ENCODE measurements around the gene IP6K2.

The IP6K2 gene

GRCh38 chr3:48662753-48663488 is 54.1 kb downstream of the IP6K2 start, which contains the start of gene CELSR3:
TSS of gene CELSR3 (minus strand) at chr3:48662886. CDS start at chr3:48662634, 252 bp downstream.
- DNase-seq, result peak; percentile 85

DNA sequence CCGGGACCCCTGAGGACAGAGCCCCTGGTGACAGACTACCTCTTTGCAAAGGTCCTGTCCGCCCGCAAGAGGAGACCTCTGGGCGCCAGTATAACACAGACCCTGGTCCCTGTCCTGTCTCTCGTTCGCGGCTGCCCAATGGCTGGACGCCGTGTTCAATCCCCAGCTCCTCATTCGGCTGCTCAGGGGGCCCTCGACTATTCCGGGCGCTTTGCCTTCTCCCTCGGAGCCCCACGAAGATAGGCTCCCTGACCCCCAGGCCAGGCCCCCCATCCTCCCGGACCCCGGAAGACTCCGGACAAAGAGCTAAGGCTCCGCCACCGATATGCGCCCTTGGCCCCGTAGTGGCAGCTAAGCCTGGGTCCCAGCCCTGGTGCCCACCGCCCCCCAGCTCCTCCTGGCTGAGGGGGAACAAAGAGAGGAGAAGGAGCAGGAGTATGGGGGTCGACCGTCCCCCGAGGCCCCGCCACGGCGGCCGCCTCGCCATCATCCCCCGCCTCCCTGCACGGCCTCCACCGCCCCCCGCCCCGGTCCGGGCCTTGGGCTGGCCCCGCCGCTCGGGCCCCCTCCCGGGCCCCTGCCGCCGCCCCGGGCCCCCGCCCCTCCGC is 54.8 kb downstream of the IP6K2 start:
- DNase-seq, result no peak

GRCh38 chr3:48661501-48662144 is 55.4 kb downstream of the IP6K2 start:
- peak; percentile 45 for DNase-seq

DNA sequence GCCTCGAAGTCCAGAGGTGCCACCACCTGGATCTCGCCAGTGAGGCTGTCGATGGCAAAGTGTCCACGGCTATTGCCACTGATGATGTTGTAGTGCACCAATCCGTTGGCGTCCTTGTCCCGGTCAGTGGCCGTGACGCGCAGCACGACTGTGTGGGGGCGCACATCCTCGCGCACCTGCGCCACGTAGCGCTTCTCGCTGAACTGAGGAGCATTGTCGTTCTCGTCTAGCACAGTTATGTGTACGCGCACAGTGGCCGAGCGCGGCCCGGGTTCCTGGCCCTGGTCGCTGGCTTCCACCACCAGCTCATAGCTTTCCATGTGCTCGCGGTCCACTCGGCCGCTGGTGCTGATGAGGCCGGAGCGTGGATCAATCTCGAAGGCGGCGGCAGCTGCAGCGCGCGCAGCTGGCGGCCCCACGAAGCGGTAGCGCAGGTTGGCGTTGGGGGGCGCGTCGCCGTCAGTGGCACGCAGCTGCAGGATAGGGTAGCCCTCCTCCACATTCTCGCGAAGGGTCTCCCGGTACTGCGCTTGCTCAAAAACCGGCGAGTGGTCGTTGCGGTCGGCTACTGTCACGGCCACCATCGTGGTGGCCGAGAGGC is 56.1 kb downstream of the IP6K2 start:
- no peak for DNase-seq

DNA sequence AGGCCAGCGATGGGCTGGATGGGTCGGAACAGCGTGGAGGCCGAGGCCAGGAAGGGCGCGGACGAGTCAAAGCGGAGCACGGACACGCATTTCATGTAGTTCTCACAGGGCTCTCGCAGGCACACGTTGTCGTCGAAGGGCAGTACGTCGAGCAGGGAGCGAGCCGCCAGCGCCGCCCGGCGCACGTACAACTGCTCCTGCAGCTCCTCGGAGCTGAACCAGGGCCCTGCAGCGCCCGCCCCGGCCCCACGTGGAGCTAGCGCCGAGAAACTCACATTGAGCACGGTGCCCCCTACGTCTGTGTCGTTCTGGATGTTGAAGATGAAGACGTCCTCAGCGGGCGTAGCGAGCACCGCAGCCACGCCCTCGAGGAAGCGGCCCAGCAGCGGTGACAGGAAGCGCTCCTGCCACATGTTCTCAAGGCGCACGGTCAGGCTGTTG is 60.2 kb downstream of the IP6K2 start:
- no peak for DNase-seq

DNA sequence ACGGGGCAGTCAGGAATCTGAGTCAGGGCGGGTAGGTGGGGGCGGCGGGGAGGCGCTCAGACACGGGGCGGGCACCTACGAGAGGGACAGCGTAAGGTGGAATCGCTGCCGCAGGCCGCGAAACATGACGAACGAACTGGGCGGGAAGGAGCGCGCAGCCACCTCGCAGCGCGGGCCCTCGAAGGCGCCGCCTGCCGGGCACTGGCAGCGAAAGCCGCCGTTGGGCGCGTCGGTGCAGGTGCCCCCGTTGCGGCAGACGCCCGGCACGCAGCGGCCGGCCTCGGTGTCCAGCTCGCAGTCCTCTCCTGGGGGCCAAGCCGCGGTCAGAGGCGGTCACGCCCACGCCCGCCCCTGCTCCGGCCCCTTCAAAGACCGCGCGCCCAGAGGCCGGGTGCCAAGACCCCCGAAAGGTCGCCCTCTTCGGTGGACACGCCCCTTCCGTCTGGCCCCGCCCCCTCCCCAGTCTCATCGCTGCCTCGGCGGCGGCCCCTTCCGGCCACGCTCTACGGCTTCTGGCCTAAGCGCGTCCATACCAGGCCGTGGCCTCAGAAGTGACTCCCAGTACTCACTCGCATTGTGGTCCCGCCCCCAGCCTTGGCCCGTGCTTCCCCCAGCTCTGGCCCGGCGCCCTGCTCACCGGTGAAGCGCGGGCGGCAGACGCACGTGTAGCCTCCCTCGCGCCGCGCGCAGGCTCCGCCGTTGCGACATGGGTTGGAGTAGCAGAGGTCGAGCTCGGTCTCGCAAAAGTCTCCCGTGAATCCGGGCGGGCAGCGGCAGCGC is 60.8 kb downstream of the IP6K2 start:
- peak; percentile 52 for DNase-seq

DNA sequence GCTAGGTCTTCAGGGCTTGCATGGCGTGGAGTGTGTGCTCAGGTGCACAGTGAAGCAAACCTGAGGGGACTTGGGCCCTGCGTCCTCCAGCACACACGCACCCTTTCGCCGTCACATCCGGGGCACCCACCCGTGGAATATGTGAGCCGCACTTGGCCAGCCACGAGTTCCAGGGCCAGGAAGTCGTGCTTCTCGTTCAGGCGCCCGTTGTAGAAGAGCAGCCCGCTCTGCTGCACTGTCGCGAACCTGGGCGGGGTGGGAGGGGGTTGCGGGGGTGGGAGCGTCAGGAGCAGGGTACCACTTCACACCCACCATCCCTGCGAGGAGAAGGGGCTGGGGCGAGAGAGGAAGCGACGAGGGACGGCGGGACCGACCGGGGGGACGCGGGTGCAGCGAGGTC is 61.4 kb downstream of the IP6K2 start:
- no peak for DNase-seq

- DNase-seq, result no peak
Measured at GRCh38 chr3:48655063-48655462, 62.0 kb downstream of the IP6K2 start.

DNA sequence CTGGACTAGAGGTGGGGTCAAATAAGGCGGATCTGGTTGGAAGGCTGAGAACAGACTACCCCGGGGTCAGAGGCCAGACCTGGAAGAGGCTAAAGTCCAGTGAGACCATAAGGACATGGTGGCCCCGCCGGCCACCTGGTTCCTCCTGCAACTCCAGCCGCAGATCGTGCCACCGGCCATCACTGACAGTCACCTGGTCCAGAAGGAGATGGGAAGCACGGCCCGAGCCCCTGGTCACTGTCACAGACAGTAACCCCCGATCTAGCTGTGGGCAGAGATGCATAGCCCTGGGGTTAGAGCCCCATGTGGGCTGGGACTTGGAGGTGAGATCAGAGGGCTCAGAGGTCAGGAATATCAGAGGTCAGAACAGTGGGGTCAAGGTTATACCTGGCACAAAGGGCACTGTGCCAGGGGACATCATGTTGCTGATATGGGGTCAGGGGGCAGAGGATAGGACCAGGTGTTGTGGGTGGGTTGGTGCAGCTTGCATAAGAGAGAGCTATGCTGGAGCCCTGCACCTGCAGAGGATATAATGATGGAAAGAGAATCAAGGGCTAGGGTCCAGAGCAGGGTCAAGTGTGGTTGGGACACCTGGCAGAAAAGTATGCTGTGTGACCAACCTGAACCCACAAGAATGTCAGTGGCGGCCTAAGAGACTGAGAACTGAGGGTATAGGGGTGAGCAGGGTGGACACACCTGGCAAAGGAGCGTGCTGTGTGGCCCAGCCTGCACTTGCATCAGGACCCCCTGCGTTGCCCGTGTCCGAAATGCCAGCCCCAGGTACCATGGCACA is 63.9 kb downstream of the IP6K2 start:
- no peak for DNase-seq

DNA sequence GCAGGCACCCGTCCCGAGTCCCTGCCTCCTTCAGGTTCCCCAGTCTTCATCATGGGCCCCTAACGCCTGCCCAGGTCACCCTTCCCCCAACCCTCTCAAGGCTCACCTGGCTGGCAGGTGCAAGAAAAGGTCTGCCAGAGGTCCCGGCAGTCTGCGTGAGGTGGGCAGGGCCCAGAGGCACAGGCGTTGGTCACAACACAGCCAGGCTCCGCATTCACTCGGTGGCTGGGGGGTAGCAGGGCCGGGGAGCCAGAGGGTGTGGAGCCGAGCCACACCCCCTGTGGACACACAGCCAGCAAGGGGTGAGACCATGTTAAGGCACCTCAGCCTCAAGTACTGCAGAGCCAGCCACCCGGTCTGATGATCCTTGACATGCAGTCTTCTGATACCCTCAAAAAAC is 65.2 kb downstream of the IP6K2 start:
- DNase-seq, result no peak

DNA sequence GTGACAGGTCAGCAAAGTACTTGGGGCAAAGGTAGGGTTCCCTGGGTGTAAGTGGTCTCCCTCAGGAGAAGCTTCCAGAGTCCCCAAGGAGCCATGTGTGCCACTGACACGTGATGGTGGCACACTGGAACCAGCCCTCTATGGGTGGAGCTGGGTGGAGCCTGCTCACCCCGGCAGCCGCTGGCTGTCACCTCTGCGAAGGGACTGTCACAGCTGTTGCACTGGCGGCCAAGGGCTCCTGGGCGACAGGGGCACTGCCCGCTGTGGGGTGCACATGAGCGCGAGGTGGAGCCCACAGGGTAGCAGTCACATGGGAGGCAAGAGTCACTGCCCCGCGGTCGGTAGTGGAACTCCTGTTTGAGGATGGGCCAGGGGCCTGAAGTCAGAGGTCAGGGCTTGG is 66.3 kb downstream of the IP6K2 start:
- DNase-seq, result no peak

GRCh38 chr3:48648188-48648850 is 68.7 kb downstream of the IP6K2 start:
- no peak for DNase-seq

DNA sequence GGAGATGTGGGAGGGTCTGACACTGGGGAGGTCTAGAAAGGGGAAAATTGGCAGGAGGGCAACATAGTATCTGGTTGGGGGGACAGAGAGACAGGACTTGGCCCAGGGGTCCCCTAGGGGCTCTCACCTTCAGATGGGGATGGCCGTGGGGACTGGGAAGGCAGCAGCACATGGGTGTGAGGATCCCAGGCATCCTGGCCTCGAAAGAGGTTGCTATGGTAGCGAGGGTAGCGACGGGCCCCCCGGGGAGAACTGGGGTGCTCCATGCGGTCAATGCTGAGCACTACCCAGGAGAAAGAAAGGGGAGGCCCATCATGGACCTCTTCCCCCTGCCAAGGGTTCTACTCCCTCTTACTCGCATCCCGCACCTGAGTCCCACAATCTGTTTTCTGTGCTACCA is 69.3 kb downstream of the IP6K2 start:
- no peak for DNase-seq

- no peak for DNase-seq
Measured at GRCh38 chr3:48644898-48645760, 71.9 kb downstream of the IP6K2 start.

- DNase-seq, result no peak
Measured at GRCh38 chr3:48642605-48643004, 74.4 kb downstream of the IP6K2 start.

- DNase-seq, result no peak
Measured at GRCh38 chr3:48641396-48641795, 75.6 kb downstream of the IP6K2 start.

DNA sequence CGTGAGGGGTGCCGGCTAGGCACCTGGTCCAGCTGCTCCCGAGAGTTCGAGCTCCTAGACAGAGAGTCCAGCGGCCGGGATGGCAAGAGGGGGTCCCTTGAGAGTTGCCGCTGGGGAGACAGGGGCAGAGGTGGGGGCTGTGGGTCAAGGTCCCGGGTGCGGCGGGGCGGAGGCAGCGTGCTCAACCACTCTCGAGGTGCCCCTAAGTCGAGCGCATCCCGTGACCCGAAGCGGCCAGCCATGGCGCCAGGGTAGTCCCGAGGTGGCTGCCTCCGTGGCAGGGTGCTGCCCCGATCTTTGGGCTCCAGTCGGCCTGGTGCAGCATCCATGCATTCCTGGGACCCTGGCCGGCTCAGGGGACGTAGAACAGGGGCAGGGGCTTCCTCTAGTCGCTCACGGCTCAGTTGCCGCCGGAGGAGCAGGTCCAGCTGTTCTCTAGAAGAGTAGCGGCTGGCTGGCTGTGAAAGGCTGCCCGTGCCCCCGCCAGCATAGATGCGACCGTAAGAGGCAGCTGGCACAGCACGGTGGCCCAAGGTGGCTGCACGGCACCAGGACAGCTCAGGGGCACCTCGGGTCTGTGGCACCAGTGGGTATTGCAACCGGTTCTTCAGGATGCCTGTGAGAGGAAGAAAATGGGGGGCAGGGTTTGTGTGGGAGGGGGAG is 76.9 kb downstream of the IP6K2 start:
- DNase-seq, result no peak

Measured in kidney glomerular epithelial cell (primary cell).